Testis (tissue), 3 donors: ENCODE measurements around the gene DIDO1. TPM values are rescaled to one million over a fixed set of nuclear protein-coding genes. Genes with fewer than 3 reads are reported as not detected.

Source experiments
- DNase-seq: peaks from one replicate; pipeline ENCODE4 v3.0.0-alpha.2; 2019
- H3K27ac ChIP-seq, 2 donors: fragments of 200-600 bp; sonication (generic); one replicate each; pipeline ENCODE4 v1.5.1; 2019
- H3K27me3 ChIP-seq: fragments of 200-600 bp; sonication (generic); one replicate; pipeline ENCODE4 v1.5.1; 2019
- H3K36me3 ChIP-seq: fragments of 200-600 bp; sonication (generic); one replicate; pipeline ENCODE4 v1.5.1; 2017; ENCODE audit warnings: low read depth; ENCODE audit errors: missing control alignments
- H3K4me1 ChIP-seq: fragments of 200-600 bp; sonication (generic); one replicate; pipeline ENCODE4 v1.5.1; 2019
- H3K4me3 ChIP-seq, 2 donors: fragments of 200-600 bp; sonication (generic); one replicate each; pipeline ENCODE4 v1.5.1; 2017 to 2019
- H3K9me3 ChIP-seq: fragments of 200-600 bp; sonication (generic); one replicate; pipeline ENCODE4 v1.5.1; 2017
- CTCF ChIP-seq, 3 experiments: fragments of 450-650 bp in 2 of 3; fragments of 200-600 bp in 1 of 3; sonication (generic) in 1 of 3; IDR thresholded peaks; one replicate each; pipeline ENCODE4 v1.5.1; 2016 to 2019; ENCODE audit warnings: antibody characterized with exemption in 3 of 3, mild to moderate bottlenecking in 2 of 3, moderate library complexity in 1 of 3
- POLR2A ChIP-seq: fragments of 450-650 bp; IDR thresholded peaks from one replicate; pipeline ENCODE4 v1.6.1; 2017; ENCODE audit warnings: antibody characterized with exemption, mild to moderate bottlenecking, moderate library complexity
- WGBS, 2 donors: methylation state at CpG; one replicate each; pipeline ENCODE4 v1.1.5; 2018; 5-methylcytosine and 5-hydroxymethylcytosine counted together
- intact Hi-C: fragments of 100-400 bp; cut with DNase I; formaldehyde crosslinking; loops from one replicate; pipeline ENCODE4 v1.15.1; 2023; ENCODE audit warnings: low total_unique reads
- polyA plus RNA-seq: library from polyadenylated mRNA; stranded (reverse); fragments of 350-450 nt; fragmentation: Illumina TruSeq; extraction: RNeasy Lipid Tissue Mini Kit (QIAGEN cat#74804); gene quantifications from one replicate; pipeline ENCODE4 v1.2.3, GENCODE V29; 2014; ENCODE audit warnings: low read depth, low replicate concordance; ENCODE audit not compliant: insufficient read depth
- total RNA-seq, 2 donors: library from RNA; depleted of rRNA; stranded (reverse); fragments of >200 nt; gene quantifications; one replicate each; pipeline ENCODE4 v1.2.3, GENCODE V29; 2016

The DIDO1 gene
- total and polyA plus RNA-seq, 3 donors from 2014 or later = 50.5 to 99.7 (median 98.6) TPM

GRCh38 chr20:62832951-62833391, 93.3 kb downstream of the DIDO1 start:
- no peak for DNase-seq
- H3K27me3 ChIP-seq = no peaks in the 10 kb centered on the region
- TF ChIP-seq POLR2A (no peak), CTCF (IDR thresholded peaks at IDR 0.05) (no peak)
- H3K27ac ChIP-seq = no peak overlapping the region
- no peak overlapping the region for H3K4me3 ChIP-seq
- intact Hi-C loops = no loop called here
- 64 to 69% methylated on average over 14 of the region's 14 CpGs for WGBS, 2 donors
- H3K4me1 ChIP-seq = no peaks in the 10 kb centered on the region
- H3K36me3 ChIP-seq = no peaks in the 10 kb centered on the region
- no peaks in the 10 kb centered on the region for H3K9me3 ChIP-seq

DNA sequence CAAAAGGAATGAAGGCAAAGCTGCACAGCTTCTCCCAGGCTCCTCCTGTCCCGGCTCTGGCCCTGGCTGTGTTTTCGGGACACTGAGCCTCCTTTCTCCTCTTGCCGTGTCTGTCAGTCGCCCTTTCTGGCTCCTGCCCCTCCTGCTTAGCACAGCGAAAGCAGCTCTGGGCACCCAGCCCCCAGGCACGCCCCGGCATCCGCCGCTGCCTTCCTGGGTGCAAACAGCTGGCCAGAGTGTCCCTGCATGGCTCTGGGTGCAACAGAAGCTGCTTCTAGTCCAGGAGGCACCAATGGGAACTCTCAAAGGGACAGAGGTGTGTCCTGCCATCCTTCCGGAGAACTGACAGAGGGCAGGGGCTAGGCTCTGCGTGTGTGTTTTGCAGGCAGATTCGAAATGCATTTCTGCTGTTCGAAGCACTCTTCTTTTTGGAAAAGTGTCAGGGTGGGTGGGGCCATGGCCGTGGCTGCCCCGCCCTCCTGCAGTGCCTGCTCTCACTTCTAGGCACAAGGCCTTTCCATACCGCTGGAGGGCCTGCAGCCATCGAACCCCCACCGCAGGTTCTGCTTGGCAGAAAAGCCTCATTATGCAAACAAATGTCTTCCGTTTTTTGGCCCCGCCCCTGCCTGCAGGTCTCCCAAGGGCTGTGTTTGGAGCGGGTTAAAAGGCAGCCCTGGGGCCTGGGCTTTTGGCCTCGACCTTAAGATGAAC, 93.9 kb downstream of the DIDO1 start:
- Histone ChIP-seq H3K36me3 (no peaks in the 10 kb centered on the region), H3K27ac (no peak overlapping the region), H3K4me3 (no peak overlapping the region), H3K9me3 (no peaks in the 10 kb centered on the region), H3K27me3 (no peaks in the 10 kb centered on the region), H3K4me1 (no peaks in the 10 kb centered on the region)
- WGBS, 2 donors = 62 to 74% methylated on average over 19 to 22 of the region's 22 CpGs
- DNase-seq = no peak
- no peak for TF ChIP-seq POLR2A
- TF ChIP-seq CTCF (IDR thresholded peaks at IDR 0.05) = no peak
- intact Hi-C loops = no loop called here

DNA sequence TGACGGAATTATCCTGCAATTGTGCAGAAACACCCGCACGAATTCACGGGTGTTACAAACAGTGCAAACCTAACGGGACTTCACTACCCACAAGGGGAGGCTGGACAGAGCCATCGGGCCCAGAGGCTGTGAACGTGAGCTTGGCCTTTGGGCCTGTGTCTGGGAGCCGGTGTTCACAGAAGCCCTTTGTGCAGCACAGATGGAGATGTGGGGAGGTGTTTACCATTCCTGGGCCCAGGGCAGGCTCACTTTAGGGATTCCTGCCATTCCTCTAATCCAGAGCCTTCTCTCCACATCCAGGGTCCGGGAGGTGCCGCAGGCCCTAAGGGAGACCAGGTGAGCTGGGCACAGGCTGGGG, 94.5 kb downstream of the DIDO1 start:
- TF ChIP-seq CTCF (IDR thresholded peaks at IDR 0.05) (no peak), POLR2A (no peak)
- H3K4me1 ChIP-seq = no peaks in the 10 kb centered on the region
- H3K27me3 ChIP-seq = no peaks in the 10 kb centered on the region
- no peak overlapping the region for H3K27ac ChIP-seq
- H3K36me3 ChIP-seq = no peaks in the 10 kb centered on the region
- no peaks in the 10 kb centered on the region for H3K9me3 ChIP-seq
- no peak overlapping the region for H3K4me3 ChIP-seq
- WGBS, 2 donors = 79 to 82% methylated on average over 10 of the region's 10 CpGs
- DNase-seq = no peak
- intact Hi-C loops = no loop called here

DNA sequence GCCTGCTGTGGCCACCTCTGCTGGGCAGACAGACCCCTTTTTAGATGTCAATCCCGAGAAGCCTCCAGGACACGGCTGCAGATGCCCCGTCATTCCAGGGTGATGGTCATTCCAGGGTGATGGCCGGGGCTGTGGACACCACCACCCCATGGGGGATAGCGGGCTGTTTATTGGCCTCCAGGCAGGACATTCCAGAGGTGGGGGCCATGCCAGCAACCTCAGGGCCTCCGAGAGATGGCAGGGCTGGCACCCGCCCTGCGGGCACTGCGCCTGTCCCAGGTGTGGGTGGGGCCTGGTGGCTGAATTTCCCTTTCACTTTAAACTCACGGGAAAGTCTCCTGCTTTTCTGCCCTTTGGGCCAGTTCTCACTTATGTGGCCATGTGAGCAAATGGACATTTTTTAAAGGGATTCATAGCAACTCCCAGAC, 94.9 kb downstream of the DIDO1 start:
- Histone ChIP-seq H3K4me1 (no peaks in the 10 kb centered on the region), H3K9me3 (no peaks in the 10 kb centered on the region), H3K27ac (no peak overlapping the region), H3K4me3 (no peak overlapping the region), H3K36me3 (no peaks in the 10 kb centered on the region), H3K27me3 (no peaks in the 10 kb centered on the region)
- WGBS, 2 donors = 90% methylated on average over 5 to 10 of the region's 10 CpGs
- intact Hi-C loops = no loop called here
- no peak for TF ChIP-seq CTCF (IDR thresholded peaks at IDR 0.05)
- no peak for TF ChIP-seq POLR2A
- no peak for DNase-seq

GRCh38 chr20:62830821-62831220, 95.5 kb downstream of the DIDO1 start:
- no peak overlapping the region for H3K4me3 ChIP-seq
- H3K9me3 ChIP-seq = no peaks in the 10 kb centered on the region
- H3K27me3 ChIP-seq = no peaks in the 10 kb centered on the region
- DNase-seq = no peak
- intact Hi-C loops = no loop called here
- WGBS, 2 donors = 96 to 97% methylated on average over 6 to 22 of the region's 22 CpGs
- H3K4me1 ChIP-seq = no peaks in the 10 kb centered on the region
- H3K27ac ChIP-seq = no peak overlapping the region
- TF ChIP-seq CTCF (IDR thresholded peaks at IDR 0.05) = no peak
- TF ChIP-seq POLR2A = no peak
- no peaks in the 10 kb centered on the region for H3K36me3 ChIP-seq
